Myocyte (in vitro differentiated cells): ENCODE data around the gene CLEC16A. TPM values are rescaled to one million over a fixed set of nuclear protein-coding genes. Genes with fewer than 3 reads are reported as not detected.

Source experiments
- DNase-seq: peaks from one replicate; pipeline ENCODE4 v3.0.0-alpha.2; 2012; ENCODE audit warnings: low read depth
- total RNA-seq: library from RNA; depleted of rRNA; stranded (reverse); fragments of >200 nt; gene quantifications from 2 replicates; pipeline ENCODE4 v1.2.3, GENCODE V29; 2014

Gene CLEC16A
- total RNA-seq, 1 donor from 2014 or later = 20.7 TPM

DNA sequence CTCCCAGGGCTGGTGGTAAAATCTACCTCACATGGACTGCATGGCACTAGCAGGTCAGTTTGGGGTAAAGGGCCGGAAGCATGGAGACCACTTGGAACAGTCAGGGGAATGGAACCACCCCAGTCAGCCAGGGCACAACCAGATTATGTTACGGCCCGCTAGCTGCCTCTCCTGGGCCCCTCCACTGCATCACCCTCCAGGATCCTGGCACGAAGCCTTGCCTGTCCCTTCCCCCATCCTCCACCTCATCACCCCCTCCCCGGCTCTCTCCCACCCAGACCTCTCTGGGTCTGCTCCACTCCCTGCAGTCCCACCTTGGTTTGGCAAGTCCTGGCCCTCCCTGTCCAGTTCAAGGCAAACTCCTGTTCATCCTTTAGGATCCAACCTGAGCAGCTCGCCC is 91.7 kb downstream of the CLEC16A start:
- no peak for DNase-seq

DNA sequence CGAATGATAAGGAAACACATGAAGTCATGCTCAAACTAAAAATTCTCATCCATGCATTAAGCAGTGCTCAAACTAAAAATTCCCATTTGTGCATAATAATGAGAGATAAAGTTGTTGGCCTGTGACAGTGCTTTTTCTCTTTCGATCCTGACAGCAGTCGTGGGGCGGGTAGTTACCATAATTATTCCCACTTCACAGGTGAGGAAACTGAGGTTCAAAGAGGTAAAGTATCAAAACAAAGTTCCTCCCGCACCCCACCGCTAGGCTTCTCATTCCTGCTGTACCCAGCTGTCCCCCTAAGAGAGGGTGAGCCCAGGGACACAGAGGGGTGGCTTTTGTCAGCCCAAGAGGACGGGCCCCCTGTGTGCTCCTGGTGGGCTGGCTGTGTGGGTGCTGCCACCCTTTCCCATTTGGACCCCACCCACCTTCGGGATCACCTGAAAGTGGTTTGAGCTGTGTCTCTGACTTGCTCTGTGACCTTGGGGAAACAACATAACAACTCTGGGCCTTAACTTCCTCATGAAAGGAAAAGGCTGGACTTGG is 92.6 kb downstream of the CLEC16A start:
- DNase-seq = no peak

DNA sequence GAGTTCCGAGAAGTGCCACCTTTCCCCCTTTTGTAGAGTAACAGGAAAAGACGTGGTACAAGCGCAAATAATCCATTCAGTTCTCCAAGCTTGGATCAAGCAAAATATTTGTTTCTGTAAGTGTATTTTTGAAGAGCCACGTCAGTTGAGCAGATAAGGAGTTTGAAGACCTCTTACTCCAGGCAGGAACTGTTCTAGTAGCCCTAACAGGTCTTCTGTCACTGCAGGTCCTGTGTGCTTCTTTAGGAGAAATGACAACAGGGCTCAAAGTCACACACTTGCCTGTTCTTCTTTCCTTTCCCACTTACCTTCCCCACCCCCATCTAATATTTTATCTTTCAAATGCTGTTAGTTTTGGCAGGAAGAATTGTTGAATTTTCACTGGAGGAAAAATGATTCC is 93.9 kb downstream of the CLEC16A start:
- no peak for DNase-seq

DNA sequence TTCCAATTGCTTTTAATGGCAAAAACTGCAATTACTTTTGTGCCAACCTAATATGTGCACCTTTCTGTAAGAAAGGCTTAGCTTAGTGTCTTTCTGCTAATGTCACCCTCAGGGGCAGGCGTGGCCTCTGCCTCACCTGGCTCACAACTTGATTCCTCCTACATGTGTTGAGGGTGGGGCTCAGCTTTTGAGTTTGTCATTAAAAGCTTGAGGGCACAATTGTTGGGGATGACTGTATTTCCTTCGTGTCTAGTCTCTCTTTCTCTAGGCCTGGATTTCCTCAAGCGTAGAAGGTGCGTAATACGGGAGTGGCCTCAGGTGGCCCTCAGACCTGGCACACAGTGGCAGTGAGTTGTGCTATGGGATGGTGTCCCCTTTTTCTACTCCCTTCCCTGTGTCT is 94.4 kb downstream of the CLEC16A start:
- no peak for DNase-seq

DNA sequence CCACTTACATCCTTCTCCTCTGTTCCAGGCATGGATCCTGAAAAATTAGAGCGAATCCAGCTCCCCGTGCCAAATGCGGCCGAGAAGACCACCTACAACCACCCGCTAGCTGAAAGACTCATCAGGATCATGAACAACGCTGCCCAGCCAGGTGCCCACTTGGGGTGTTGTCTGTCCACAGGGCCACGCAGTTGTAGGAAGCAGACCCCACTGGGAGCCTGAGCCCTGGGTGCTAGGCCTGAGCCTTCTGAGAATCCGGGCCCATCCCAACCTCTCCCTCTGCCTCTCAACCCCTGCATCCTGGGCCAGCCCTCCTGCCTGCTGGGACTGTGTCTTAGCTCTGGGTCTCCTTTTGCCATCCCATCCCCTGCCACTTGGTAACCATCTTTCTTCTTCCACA is 95.4 kb downstream of the CLEC16A start:
- DNase-seq = no peak

DNA sequence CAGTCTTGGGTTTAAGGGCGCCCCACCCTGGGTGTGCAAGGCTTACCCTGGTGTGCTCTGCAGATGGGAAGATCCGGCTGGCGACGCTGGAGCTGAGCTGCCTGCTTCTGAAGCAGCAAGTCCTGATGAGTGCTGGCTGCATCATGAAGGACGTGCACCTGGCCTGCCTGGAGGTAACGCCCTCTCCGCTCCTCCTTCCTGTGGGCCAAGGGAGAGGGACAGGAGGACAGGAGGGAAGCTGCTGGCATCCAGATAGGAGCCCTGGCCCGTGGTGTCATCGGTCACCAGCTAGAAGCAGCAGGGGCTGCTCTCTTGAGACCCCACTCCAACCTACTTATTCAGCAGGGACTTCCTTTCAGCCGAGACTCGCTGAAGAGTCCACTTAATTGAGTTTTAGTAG is 97.8 kb downstream of the CLEC16A start:
- DNase-seq = no peak

DNA sequence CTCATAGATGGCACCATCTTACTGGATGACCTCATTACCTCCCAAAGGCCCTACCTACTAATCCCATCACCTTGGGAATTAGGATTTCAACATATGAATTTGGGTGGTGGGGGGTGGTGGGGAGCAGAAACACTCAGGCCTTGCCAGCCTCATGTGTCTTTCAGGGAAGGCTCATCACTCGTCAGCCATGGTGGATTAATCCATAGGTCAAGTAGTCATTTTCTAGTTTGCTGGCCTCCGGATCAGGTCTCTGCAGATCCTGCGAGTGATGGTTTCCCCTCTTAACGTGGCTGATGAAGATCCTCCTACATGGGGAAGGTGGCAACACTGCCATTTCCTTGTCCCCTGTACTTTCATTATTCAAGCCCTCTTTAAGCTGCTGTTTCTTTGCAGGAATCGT is 101.1 kb downstream of the CLEC16A start:
- DNase-seq = no peak

DNA sequence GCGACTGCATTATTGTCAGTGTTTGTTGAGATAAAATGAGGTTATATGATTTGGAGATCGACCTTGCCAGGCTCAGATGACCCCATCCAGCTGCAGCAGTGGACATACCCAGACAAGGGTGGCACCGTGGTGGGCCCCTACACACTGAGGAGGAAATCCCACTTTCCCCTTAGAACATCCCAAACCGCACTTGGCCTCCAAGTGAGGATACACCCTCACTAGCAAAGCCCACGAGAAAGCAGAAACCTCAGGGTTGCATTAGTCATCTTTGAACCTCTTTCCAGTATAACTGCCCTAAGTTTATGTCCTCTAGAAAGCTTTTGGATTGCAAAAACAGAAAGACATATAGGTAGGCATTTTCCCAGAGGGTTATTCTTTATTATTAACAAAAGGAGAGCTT is 101.5 kb downstream of the CLEC16A start:
- DNase-seq = no peak

DNA sequence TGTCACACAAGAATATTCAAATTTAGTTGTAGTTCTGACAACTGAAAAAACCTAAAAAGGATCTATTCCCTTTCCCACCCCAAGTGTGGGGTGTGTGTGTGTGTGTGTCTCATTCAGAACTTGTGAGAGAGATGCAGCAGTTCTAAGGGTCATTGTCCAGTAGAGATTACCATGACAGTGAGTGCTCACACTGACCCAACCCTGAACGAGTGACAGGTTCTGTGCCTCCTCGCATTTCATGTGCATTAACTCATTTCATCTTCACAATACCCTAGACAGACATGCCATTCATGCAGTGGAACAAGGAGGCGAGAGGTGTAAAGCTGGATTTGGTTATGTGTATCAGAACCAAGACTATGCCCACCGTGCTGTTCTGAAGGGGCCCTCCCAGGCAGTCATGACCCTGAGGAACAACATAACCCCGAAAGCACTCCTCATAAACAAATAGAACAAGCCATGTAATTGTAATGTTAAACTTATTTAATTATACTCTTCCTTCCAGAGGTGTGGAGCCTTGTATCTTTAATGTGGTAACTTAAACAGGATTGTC is 102.1 kb downstream of the CLEC16A start:
- no peak for DNase-seq

DNA sequence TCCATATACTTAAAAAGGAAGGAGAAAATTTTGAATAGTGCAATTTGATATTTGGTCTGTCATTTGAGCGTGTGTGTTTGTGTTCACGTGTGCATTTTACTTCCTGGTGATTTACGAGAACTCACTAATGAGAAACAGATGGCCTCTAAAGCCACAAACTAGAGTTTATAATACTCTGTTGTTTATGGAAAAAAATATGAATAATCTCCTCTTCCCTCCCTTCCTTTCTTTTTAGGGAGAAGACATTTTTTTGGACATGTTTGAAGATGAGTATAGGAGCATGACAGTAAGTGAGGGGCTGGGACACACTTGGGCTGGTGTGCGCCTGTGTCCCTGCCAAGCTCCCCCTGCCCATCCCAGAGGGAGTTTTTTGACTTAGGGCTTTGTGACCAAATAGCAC is 102.7 kb downstream of the CLEC16A start:
- DNase-seq = peak; percentile 51

DNA sequence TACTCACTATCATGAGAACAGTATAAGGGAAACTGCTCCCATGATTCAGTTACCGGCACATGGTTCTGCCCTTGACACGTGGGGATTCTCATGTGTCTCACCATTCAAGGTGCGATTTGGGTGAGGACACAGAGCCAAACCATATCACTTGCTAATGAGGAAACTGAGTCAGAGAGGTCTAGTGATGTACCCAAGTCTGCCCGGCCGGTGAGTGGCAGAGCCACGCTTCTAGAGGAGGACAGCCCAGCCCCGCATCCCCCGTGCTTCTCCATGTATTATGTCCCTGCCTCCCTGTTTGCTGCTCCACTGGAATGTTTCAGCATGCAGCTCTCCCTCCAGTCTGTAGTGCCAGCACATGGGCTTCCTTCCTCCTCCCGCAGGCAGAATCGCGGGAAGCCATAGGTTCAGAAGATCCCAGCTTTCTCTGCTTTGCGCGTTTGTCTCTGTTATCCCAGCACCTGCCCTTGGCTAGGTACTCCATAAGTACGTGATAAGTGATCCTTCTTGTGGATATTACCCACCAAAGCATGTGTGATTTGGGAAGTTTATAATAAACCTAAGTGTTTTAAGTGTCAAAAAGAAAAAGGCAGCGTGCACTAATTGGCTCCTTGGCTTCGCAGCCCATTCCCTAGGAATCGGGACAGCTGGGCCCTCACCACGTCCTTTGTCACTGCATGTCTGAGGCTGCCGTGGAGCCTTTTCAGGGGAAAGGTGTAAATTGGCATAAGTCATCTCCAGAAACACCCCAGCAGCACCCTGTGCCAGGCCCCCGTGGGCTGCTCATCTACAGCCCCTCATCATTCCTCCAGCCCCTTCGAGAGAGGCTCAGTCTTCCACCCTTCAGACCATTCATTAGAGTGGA is 103.8 kb downstream of the CLEC16A start:
- DNase-seq = no peak

DNA sequence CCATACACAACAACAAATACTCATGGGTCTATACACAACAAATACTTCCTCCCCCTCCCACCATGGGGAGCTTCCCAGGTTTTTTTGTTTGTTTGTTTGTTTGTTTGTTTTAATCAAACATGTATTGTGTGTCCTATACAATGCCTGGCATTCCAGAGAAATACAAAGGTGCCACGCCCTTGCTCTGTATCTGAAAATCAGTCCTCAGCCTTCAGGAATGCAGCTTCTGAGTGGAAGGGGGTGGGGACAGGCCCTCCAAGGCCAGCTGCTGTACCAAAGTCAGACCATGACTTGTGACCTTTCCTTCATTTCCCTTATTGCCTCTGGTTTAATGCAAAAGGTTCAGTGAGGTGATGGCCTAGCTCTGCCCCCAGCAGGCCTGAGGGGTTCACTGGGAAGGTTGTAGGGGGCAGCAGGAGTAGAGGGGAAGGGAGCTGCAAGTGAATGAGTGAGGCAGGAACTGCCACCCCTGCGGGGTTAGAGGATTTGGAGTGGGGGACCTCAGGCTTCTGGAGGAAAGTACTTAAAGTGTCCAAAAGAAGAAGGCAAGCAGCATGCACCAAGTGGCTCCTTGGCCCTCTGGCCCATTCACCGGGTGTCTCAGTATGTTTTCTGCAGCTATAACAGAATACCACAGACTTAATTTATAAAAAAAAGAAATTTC is 105.2 kb downstream of the CLEC16A start:
- DNase-seq = peak; percentile 71

DNA sequence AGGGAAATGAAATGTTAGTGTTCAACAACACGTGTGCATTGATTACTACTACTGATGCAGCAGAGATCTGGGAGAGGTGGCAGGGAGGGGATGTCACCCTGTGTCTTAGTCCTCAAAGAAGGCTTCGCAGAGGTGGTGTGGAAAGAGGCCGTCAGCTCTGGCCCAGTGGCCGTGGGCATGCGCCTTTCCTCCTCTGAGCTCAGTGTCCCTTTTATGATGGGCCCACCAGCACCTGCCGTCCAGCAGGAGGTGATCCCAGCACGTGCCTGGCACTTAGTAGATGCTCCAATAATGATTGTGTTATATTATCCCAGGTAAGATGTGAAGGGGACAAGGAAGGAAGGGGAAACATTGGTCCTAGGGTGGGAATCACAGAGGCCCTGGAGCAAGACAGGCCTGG is 106.2 kb downstream of the CLEC16A start:
- no peak for DNase-seq

DNA sequence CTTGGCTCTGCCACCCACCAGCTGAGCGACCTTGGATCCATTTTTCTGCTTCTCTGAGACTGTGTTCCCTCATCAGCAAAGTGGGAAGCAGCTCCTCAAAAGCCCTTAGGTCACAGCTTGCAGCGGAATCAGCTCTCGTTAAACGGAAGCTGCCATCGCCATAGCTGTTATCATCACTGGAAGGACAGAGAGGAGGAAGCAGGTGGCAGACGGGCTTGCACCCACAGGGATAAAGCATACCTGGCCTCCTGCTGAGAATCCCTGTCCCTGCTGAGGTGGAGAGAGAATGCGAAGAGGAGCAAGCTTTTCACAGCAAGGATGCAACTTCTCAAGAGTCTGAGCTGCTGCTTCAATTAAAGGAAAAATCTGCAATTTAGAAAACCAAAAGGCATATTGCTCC is 106.6 kb downstream of the CLEC16A start:
- no peak for DNase-seq

DNA sequence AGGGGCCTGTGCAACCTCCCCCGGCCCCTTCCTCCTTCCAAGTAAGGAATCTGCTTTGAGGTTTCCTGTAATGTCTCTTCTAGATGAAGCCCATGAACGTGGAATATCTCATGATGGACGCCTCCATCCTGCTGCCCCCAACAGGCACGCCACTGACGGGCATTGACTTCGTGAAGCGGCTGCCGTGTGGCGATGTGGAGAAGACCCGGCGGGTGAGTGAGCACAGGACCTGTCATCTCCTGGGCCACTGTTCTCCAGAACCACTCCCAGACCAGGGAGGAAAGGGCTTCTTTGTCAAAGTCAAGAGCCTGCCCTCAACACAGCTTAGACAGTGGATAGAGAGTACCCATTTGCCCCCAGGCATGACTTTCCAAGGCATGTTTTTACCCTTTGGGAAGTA is 107.1 kb downstream of the CLEC16A start:
- DNase-seq = no peak

DNA sequence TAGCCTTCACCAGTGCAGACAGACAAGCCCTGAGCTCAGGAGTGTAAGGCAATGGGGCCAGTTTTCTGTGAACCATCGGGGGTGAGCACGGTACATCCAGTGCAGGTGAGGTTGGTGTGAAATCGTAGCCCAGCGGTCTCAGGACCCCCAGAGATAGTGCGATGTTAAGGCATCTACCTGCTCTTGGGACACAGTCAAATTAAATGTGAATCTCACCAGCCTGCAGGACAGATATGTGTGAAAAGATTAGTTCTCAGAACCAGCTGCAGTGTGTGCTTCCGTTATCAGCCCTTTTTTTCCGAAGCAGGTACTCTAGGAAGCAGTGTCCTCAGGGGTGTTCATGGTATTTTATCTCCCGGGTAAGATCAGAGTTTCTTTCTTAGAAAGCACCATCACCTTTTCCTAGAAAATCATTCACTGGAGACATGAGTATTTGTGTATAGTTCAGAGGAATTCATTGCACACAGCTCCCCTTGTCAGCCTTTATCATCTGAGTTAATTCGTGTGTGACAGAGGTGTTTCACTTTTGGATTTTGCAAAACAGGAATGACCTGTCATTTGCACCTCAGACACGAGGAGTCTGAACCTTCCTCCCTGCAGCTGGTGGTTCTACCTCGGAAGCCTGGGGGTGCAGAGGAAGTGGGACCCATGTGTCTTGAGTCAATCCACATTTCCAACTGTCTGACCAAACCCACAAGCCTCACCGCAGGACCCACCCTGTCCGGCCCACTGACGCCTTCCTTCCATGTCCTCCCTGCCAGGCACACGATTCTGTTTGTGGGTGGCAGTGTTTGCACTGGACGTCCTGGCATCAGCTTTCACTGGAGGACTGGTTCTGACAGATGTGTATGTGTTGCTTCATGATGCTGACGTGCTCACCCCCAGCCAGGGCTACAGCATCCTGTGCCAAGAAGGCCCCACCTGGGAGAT is 107.8 kb downstream of the CLEC16A start:
- no peak for DNase-seq

DNA sequence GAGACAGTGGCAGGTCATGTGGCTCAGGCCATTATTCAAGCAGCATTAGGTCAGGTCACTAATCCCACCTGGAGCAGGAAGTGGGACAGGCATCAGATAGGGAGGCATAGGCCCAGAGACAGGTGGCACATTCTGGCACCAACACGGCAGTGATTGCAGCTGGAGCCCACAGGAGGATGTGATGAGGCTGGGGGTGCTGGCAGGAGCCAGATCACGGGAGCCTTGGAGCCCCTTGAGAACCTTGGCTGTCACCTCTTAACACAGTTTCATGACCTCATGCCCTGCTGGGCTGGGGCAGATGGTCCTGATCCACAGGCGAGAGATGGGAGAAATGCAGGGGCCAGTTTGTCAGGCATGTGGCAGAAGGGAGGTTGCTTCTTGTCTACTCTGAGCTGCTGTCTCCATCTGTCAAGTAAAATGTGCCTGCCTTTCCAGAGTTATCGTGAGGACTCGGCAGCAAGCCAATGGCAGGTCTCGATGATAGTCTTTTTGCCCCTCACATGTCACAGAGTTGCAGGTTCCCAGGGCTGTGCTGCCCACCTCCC is 109.6 kb downstream of the CLEC16A start:
- DNase-seq = no peak

DNA sequence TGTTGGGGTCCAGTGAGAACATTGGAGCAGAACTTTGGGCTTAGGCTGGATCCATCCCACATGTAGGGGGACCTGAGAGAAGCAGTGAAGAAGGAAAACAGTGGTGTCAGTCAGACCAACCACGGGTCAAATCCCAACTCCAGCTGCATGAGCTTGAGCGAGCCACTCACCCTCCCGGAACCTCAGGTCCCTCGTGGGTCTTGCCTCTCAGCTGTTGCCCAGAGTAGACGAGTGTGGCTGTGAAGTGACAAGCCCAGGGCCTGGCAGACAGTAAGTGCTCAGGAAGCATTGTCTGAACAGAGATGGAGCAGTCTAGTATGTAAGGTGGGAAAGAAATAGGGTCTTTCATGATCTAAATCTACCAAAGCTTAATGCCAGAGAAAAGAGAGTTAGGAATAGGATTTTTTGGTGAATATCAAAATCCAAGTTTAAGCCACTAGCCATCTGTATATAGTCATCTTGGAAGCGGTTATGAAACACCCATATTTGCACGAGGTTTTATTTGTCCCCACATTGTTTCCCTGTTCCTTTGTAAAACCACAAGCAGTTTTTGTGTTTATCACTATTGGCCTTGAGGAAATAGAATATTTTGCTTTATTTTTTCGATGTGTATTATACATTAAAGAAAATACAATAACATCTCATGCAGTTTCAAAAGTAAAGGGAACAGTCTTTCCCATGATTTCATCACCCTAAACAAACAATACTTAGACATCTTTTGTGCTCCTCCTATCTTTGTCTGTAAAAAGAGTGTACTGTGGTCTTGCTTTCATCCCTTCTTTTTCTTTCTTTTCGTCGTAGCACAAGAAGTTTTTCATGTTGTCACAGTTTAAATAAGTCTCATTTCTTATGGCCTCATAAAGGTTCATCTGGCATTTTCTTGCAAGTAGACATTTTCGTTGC is 112.0 kb downstream of the CLEC16A start:
- peak; percentile 82 for DNase-seq

DNA sequence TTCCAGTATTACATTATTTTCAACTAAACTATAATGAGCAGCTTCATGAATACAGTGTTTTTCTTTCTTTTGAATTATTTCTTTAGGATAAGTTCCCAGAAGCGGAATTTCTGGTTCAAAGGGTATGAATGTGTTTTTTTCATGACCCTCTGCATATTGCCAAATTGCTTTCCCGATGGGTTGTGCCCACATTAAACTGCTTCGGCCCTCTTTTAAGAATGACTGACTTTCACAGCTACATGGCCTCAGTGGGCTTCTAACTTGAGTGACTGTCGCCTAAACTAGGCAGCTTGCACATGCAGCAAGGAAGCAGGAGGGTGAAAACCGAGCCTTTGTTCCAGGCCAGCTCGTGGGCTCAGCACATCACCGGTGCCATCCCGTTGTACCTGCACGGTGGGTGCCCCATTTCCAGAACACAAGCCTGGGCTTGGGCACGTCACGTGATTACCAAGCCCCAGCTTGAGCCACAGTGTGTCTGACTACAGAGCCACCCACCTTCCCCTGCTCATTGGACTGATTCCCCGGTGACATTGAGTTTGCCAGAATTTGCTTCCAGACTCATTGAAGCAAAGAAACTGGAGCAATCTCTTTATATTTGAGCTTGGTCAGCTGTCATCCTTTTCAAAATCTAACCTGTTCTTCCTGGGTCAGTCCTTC is 112.8 kb downstream of the CLEC16A start:
- DNase-seq = no peak
